ENCODE measurements around the gene NPFF. TPM values are rescaled to one million over a fixed set of nuclear protein-coding genes. Genes with fewer than 3 reads are reported as not detected.

NPFF gene
- total RNA-seq, 6 donors from 2014 or later, result 6.2 TPM; not detected in 5

DNA sequence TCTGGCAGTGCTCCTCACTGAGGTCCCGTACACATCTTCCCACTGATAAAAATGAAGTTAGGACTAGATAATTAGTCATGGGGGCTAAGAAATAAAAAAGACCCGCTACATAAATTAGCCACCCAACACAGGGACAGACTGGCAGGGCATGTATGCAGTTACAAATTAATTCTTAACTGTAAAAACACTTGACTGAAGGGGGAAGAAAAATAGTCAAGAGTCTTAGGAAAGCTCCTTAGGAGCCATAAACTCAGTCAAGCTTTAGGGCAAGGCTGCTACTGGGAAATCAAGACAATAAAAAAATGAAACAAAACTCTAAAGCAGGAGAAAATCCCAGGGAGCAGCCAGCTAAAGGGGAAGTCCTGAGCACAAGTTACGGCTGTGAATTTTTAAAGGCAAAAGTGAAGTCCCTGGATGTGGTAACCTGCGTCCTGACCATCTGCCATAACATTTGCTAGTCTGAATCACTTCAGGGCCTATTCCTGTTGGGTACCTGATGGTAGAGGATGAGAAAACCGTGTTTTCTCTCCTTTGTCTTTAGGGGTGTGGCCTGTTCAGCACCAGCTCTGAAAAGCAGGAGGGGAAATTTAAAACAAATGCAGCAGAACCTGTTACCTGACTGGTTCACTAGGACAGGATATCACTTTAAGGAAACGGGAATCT is 7.5 kb upstream of the NPFF start:
- H3K4me1 ChIP-seq, result peaks cover 0 to 31% (median 16%) of the 10 kb centered on the region in 4 donors
- peak overlapping the region in 3 of 4 donors; percentile 12 to 39 (median 38) for H3K4me3 ChIP-seq
- peaks cover 12 to 96% (median 61%) of the 10 kb centered on the region in 4 donors for H3K36me3 ChIP-seq
- ATAC-seq (ENCODE audit: low FRiP score in 2 of 2), result peak in 1 of 2 donors; percentile 49
- no peak for TF ChIP-seq EP300 (IDR thresholded peaks at IDR 0.05)
- TF ChIP-seq POLR2A (IDR thresholded peaks at IDR 0.05), result peak in 1 of 4 donors; percentile 5
- no peak for DNase-seq
- no peaks in the 10 kb centered on the region for H3K27me3 ChIP-seq
- H3K9me3 ChIP-seq, result no peaks in the 10 kb centered on the region
- WGBS, 2 donors, result 55 to 64% methylated on average over 6 of the region's 6 CpGs
- peak overlapping the region; percentile 31 to 66 (median 62) for H3K27ac ChIP-seq

DNA sequence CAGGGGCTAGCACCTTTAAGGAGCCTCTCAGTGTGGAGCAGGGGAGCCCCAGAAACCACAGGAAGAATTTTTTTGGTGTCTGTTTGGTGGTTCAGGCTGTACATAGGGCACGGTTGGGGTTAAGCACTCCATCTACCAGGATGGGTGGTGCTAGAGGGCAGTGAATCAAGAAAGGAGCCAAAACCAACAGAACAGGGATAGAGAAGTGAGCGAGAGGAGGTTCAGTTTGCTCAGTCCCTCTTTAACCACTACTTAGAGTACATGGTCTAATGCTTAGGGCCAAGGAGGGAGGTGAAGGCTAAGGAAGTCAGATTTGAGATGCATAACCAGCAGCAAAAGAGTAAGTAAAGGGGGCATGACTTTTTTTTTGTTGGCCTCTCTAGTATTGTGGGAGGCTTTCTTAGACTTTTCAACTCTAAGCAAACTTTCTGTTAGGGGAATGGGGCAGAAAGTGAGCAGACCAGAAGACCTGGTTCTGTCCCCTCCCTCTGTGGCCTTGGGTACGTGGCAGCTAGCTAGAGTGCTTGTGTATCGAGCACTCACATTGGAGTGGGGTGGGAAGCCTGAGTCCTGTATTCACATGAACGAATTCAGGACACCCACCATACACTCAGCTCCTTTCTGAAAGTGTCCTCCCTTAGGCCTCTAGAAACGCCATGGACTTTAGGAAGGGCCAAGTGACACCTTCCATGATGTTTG is 6.6 kb upstream of the NPFF start:
- ATAC-seq (ENCODE audit: low FRiP score in 2 of 2) (peak; percentile 40 to 80), DNase-seq (peak in 1 of 2 donors; percentile 78)
- TF ChIP-seq POLR2A (IDR thresholded peaks at IDR 0.05) (peak in 1 of 4 donors; percentile 61), EP300 (IDR thresholded peaks at IDR 0.05) (no peak)
- Histone ChIP-seq H3K36me3 (peaks cover 12 to 87% (median 57%) of the 10 kb centered on the region in 4 donors), H3K27ac (peak overlapping the region; percentile 31 to 66 (median 62)), H3K4me3 (peak overlapping the region in 3 of 4 donors; percentile 12 to 39 (median 38)), H3K9me3 (no peaks in the 10 kb centered on the region), H3K27me3 (no peaks in the 10 kb centered on the region), H3K4me1 (peaks cover 2 to 32% (median 17%) of the 10 kb centered on the region in 4 donors)
- 54 to 68% methylated on average over 6 of the region's 6 CpGs for WGBS, 2 donors

DNA sequence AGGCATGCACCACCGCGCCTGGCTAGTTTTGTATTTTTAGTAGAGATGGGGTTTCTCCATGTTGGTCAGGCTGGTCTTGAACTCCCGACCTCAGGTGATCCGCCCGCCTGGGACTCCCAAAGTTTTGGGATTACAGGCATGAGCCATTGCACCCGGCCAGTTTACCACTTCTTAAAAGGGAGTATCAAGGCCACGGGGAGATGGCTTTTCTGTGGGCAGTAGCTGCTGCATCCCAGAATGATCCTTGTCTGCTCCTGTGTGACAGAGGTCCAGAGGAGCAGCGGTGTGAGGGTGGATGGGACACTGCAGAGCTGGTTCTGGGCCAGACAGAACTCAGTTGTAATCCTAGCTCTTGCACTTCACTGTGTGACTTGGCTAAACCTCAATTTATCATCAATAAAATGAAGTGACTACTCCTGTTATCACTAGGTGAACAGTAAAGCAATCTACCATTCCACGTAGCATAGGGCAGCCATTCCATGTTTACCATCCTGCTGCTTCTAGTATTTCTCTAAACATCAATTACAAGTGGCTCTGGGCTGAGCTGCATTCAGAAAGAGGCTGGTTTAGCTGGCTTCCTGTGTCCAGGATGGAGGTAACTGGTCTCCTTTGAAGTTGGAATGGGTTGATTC is 3.0 kb upstream of the NPFF start:
- Histone ChIP-seq H3K4me3 (no peak overlapping the region), H3K27ac (peak overlapping the region in 1 of 4 donors; percentile 33), H3K4me1 (peaks cover 8 to 21% (median 19%) of the 10 kb centered on the region in 4 donors), H3K9me3 (no peaks in the 10 kb centered on the region), H3K27me3 (no peaks in the 10 kb centered on the region), H3K36me3 (peaks cover 2 to 77% (median 48%) of the 10 kb centered on the region in 4 donors)
- DNase-seq, result no peak
- WGBS, 2 donors, result 80 to 89% methylated on average over 7 to 9 of the region's 9 CpGs
- no peak for ATAC-seq (ENCODE audit: low FRiP score in 2 of 2)
- TF ChIP-seq POLR2A (IDR thresholded peaks at IDR 0.05) (no peak), EP300 (IDR thresholded peaks at IDR 0.05) (no peak), POLR2AphosphoS5 (IDR thresholded peaks at IDR 0.05) (no peak)
- TF ChIP-seq, protein P1, sequence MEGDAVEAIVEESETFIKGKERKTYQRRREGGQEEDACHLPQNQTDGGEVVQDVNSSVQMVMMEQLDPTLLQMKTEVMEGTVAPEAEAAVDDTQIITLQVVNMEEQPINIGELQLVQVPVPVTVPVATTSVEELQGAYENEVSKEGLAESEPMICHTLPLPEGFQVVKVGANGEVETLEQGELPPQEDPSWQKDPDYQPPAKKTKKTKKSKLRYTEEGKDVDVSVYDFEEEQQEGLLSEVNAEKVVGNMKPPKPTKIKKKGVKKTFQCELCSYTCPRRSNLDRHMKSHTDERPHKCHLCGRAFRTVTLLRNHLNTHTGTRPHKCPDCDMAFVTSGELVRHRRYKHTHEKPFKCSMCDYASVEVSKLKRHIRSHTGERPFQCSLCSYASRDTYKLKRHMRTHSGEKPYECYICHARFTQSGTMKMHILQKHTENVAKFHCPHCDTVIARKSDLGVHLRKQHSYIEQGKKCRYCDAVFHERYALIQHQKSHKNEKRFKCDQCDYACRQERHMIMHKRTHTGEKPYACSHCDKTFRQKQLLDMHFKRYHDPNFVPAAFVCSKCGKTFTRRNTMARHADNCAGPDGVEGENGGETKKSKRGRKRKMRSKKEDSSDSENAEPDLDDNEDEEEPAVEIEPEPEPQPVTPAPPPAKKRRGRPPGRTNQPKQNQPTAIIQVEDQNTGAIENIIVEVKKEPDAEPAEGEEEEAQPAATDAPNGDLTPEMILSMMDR (IDR thresholded peaks at IDR 0.05), result no peak

DNA sequence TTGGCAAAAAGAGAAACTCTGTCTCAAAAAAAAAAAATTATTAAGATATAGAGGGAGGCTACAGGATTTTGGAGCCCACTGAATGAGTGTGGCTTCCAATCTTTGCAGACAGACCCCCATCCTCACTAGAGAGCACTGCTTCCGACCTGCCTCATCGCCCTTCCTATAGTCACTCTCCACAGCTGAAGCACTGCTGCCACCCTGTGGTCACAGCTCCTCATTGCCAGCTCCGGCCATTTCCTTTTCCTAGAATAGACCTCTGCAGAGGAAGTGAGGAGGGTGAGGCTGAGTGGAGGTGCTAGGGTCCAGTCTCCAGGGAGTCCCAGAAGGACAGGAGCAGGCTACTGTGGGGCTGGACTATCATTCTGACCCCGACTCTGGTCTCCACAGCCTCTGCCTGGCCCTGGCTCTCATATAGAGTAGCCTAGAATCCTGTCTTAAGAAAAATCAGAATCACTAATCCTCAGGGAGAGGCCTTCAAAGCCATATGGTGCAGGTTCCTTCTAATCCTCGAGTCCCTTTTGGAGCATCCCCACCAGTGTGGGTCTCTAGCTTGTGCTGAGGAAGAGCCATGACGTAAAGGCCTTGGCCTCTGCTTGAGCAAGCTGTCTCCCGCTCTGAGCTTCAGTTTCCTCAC is 1.4 kb upstream of the NPFF start:
- Histone ChIP-seq H3K27ac (peak overlapping the region; percentile 29 to 72 (median 54)), H3K9me3 (no peaks in the 10 kb centered on the region), H3K36me3 (peaks cover 0 to 75% (median 47%) of the 10 kb centered on the region in 4 donors), H3K27me3 (no peaks in the 10 kb centered on the region), H3K4me3 (no peak overlapping the region), H3K4me1 (peaks cover 8 to 20% (median 16%) of the 10 kb centered on the region in 4 donors)
- ATAC-seq (ENCODE audit: low FRiP score in 2 of 2), result peak; percentile 90 to 92
- TF ChIP-seq, protein P1 (IDR thresholded peaks at IDR 0.05), result peak; percentile 79 to 93 (median 90)
- no peak for TF ChIP-seq EP300 (IDR thresholded peaks at IDR 0.05)
- peak; percentile 35 to 49 for TF ChIP-seq POLR2AphosphoS5 (IDR thresholded peaks at IDR 0.05)
- 30 to 33% methylated on average over 7 of the region's 7 CpGs for WGBS, 2 donors
- DNase-seq, result peak in 1 of 2 donors; percentile 91

DNA sequence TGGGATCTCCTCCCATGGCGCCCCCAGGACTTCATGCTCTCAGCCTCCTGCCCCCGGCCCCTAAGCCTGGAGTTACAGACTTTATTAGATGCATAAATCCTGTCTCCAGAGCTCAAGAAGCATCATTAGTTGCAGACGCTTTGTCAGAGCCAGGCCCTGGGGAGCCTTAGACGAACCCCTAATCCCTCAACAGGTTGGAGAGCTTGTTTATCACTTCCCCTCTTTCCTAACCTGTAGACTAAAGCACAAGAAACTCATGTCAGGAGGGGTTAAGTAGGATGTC is 260 bp upstream of the NPFF start:
- H3K4me1 ChIP-seq, result peaks cover 15 to 17% (median 16%) of the 10 kb centered on the region in 4 donors
- H3K36me3 ChIP-seq, result peaks cover 0 to 64% (median 43%) of the 10 kb centered on the region in 4 donors
- no peak overlapping the region for H3K4me3 ChIP-seq
- H3K27me3 ChIP-seq, result no peaks in the 10 kb centered on the region
- no peak for DNase-seq
- H3K27ac ChIP-seq, result peak overlapping the region in 1 of 4 donors; percentile 72
- no peaks in the 10 kb centered on the region for H3K9me3 ChIP-seq
- no peak for ATAC-seq (ENCODE audit: low FRiP score in 2 of 2)
- WGBS, 2 donors, result 88 to 98% methylated on average over 4 of the region's 4 CpGs
- no peak for TF ChIP-seq POLR2AphosphoS5 (IDR thresholded peaks at IDR 0.05)

DNA sequence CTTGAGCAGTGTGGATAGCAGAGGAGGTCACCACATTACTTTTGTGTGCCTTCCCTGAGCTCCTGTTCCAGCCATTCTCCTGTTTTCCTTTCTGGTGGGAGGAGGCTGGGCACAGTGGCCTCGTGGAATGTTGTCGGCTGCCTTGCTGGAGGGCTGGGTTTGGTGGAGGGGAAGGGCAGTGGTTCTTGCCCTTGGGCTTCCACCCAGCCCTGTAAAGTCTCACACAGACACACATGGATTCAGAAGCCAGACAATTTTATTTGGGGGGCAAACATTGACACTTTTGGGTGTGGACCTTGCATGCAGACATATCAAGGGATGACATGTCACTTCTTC is 866 bp downstream of the NPFF start:
- DNase-seq (no peak), ATAC-seq (ENCODE audit: low FRiP score in 2 of 2) (no peak)
- Histone ChIP-seq H3K4me3 (no peak overlapping the region), H3K27ac (no peak overlapping the region), H3K36me3 (peaks cover 0 to 52% (median 34%) of the 10 kb centered on the region in 4 donors), H3K9me3 (no peaks in the 10 kb centered on the region), H3K4me1 (peaks cover 26 to 29% (median 27%) of the 10 kb centered on the region in 4 donors), H3K27me3 (no peaks in the 10 kb centered on the region)
- WGBS, 2 donors, result 44 to 63% methylated on average over 2 of the region's 2 CpGs
- no peak for TF ChIP-seq POLR2A (IDR thresholded peaks at IDR 0.05)
- no peak for TF ChIP-seq EP300 (IDR thresholded peaks at IDR 0.05)
- TF ChIP-seq POLR2AphosphoS5 (IDR thresholded peaks at IDR 0.05), result no peak
- TF ChIP-seq, protein P1 (IDR thresholded peaks at IDR 0.05), result no peak

Measured in upper lobe of left lung (tissue), 6 donors.